PC-9 (cell line): ENCODE results near the gene PHACTR3. TPM values are rescaled to one million over a fixed set of nuclear protein-coding genes. Genes with fewer than 3 reads are reported as not detected.

Experiments used
- BruUV-seq: library from RNA; stranded (reverse); fragments of 400-500 nt; replicated peaks from 2 replicates; lab custom pipeline; 2021; lab: Mats Ljungman, UMichigan
- CTCF ChIA-PET: fragments of 300-600 bp; sonication (Branson Sonifier 250); formaldehyde crosslinking; loops from one replicate; lab custom pipeline; 2022; ENCODE audit warnings: antibody characterized with exemption; lab: Charles Lee
- POLR2A ChIA-PET: fragments of 300-600 bp; sonication (Branson Sonifier 250); formaldehyde crosslinking; loops from one replicate; lab custom pipeline; 2022; ENCODE audit warnings: antibody characterized with exemption; ENCODE audit not compliant: unreplicated experiment; lab: Charles Lee
- DNase-seq, 2 experiments: peaks; one replicate each; pipeline versions ENCODE4 v3.0.0 to v3.0.0-alpha.2; 2015 to 2022; ENCODE audit warnings: mixed read lengths in 1 of 2
- H2AFZ ChIP-seq: fragments of 200-600 bp; sonication (generic); 2 replicates; pipeline ENCODE4 v1.8.1; 2017; ENCODE audit warnings: antibody characterized with exemption
- H3F3A ChIP-seq: fragments of 200-600 bp; sonication (generic); 2 replicates; pipeline ENCODE4 v1.8.1; 2017; ENCODE audit warnings: antibody characterized with exemption, mild to moderate bottlenecking, low read depth; ENCODE audit not compliant: insufficient read depth
- H3K27ac ChIP-seq: fragments of 200-600 bp; sonication (generic); 2 replicates; pipeline ENCODE4 v1.6.1; 2016; ENCODE audit warnings: mixed run types
- H3K27me3 ChIP-seq: fragments of 200-600 bp; sonication (generic); 2 replicates; pipeline ENCODE4 v1.6.1; 2016; ENCODE audit warnings: low read depth, mixed run types; ENCODE audit not compliant: insufficient read depth
- H3K36me3 ChIP-seq: fragments of 200-600 bp; sonication (generic); 2 replicates; pipeline ENCODE4 v1.6.1; 2016; ENCODE audit warnings: low read depth, mixed run types
- H3K4me1 ChIP-seq: fragments of 200-600 bp; sonication (generic); replicated peaks from 2 replicates; pipeline ENCODE4 v1.6.1; 2016; ENCODE audit warnings: mixed run types; ENCODE audit not compliant: insufficient read depth
- H3K4me2 ChIP-seq: fragments of 200-600 bp; sonication (generic); 2 replicates; pipeline ENCODE4 v1.6.1; 2017; ENCODE audit warnings: mixed run types
- H3K4me3 ChIP-seq: fragments of 200-600 bp; sonication (generic); 2 replicates; pipeline ENCODE4 v1.6.1; 2016; ENCODE audit warnings: mixed run types
- H3K79me2 ChIP-seq: fragments of 200-600 bp; sonication (generic); 2 replicates; pipeline ENCODE4 v1.6.1; 2017; ENCODE audit warnings: low read depth, mixed run types
- H3K9me2 ChIP-seq: fragments of 200-600 bp; sonication (generic); 2 replicates; pipeline ENCODE4 v1.8.1; 2017; ENCODE audit warnings: mild to moderate bottlenecking; ENCODE audit not compliant: insufficient read depth
- H3K9me3 ChIP-seq: fragments of 200-600 bp; sonication (generic); 2 replicates; pipeline ENCODE4 v1.8.1; 2016; ENCODE audit warnings: low read depth; ENCODE audit not compliant: insufficient read depth
- H4K20me1 ChIP-seq: fragments of 200-600 bp; sonication (generic); 2 replicates; pipeline ENCODE4 v1.8.1; 2017; ENCODE audit not compliant: insufficient read depth
- CTCF ChIP-seq: fragments of 200-600 bp; sonication (generic); conservative IDR thresholded peaks from 2 replicates; pipeline ENCODE4 v1.6.1; 2017; ENCODE audit warnings: mixed run types, antibody characterized with exemption, mild to moderate bottlenecking, moderate library complexity
- EZH2 ChIP-seq: fragments of 200-600 bp; sonication (generic); IDR thresholded peaks from 2 replicates; pipeline ENCODE4 v1.8.0; 2017; ENCODE audit warnings: antibody characterized with exemption, low read depth
- intact Hi-C: fragments of 100-400 bp; cut with micrococcal nuclease; formaldehyde crosslinking; loops from one replicate; pipeline ENCODE4 v1.10.0; 2022; ENCODE audit not compliant: unreplicated experiment
- total RNA-seq: library from RNA; stranded (reverse); gene quantifications from 2 replicates; pipeline ENCODE4 v1.2.3, GENCODE V29; 2021

The PHACTR3 gene
- total RNA-seq, 1 experiment from 2014 or later = 0.41 TPM

- no peak for TF ChIP-seq EZH2
- no peaks in the 10 kb centered on the region for H3F3A ChIP-seq
- H4K20me1 ChIP-seq = no peaks in the 10 kb centered on the region
- ChIA-PET CTCF (no interaction called here), POLR2A (no interaction called here)
- H3K27me3 ChIP-seq = peaks cover 66% of the 10 kb centered on the region
- intact Hi-C loops = no loop called here
- H3K27ac ChIP-seq = no peak overlapping the region
- H3K79me2 ChIP-seq = no peaks in the 10 kb centered on the region
- H3K9me3 ChIP-seq = no peaks in the 10 kb centered on the region
- H3K4me2 ChIP-seq = no peak overlapping the region
- H2AFZ ChIP-seq = no peak overlapping the region
- no peaks in the 10 kb centered on the region for H3K36me3 ChIP-seq
- H3K4me1 ChIP-seq = no peaks in the 10 kb centered on the region
- no TSS peak for BruUV-seq
- DNase-seq = no peak
- no peaks in the 10 kb centered on the region for H3K9me2 ChIP-seq
- H3K4me3 ChIP-seq = no peak overlapping the region
Measured at GRCh38 chr20:59636766-59637370, 32.5 kb downstream of the PHACTR3 start.

- TF ChIP-seq CTCF = no peak
- TF ChIP-seq EZH2 = no peak
- POLR2A ChIA-PET = no interaction called here
- Histone ChIP-seq H3K4me3 (no peak overlapping the region), H3F3A (no peaks in the 10 kb centered on the region), H3K79me2 (no peaks in the 10 kb centered on the region), H3K27ac (no peak overlapping the region), H3K36me3 (no peaks in the 10 kb centered on the region), H3K4me1 (no peaks in the 10 kb centered on the region), H3K27me3 (peaks cover 67% of the 10 kb centered on the region), H2AFZ (no peak overlapping the region), H4K20me1 (no peaks in the 10 kb centered on the region), H3K9me2 (no peaks in the 10 kb centered on the region), H3K9me3 (no peaks in the 10 kb centered on the region), H3K4me2 (no peak overlapping the region)
- BruUV-seq = no TSS peak
- CTCF ChIA-PET = no interaction called here
- intact Hi-C loops = no loop called here
- DNase-seq = peak in 1 of 2 experiments; percentile 9
Measured at GRCh38 chr20:59640267-59640666, 35.9 kb downstream of the PHACTR3 start.

GRCh38 chr20:59643615-59644061 is 39.3 kb downstream of the PHACTR3 start:
- intact Hi-C loops = no loop called here
- Histone ChIP-seq H3K27me3 (peaks cover 63% of the 10 kb centered on the region), H3K9me2 (no peaks in the 10 kb centered on the region), H3K79me2 (no peaks in the 10 kb centered on the region), H3K27ac (no peak overlapping the region), H4K20me1 (no peaks in the 10 kb centered on the region), H3K4me3 (no peak overlapping the region), H3K9me3 (no peaks in the 10 kb centered on the region), H3K4me2 (no peak overlapping the region), H3K36me3 (no peaks in the 10 kb centered on the region), H2AFZ (no peak overlapping the region), H3F3A (no peaks in the 10 kb centered on the region), H3K4me1 (no peaks in the 10 kb centered on the region)
- peak in 1 of 2 experiments; percentile 5 for DNase-seq
- ChIA-PET CTCF (no interaction called here), POLR2A (no interaction called here)
- TF ChIP-seq CTCF (no peak), EZH2 (no peak)
- no TSS peak for BruUV-seq
